ENCODE results near the gene TPM4.
"Not testable (repeated sequence)": the region's sequence is repeated elsewhere in the genome, so short reads cannot be mapped to it uniquely, and the experiment has no call there.

The TPM4 gene

GRCh38 chr19:16076154-16076957, at the start of gene TPM4:
TPM4 (plus strand) TSS chr19:16076495; CDS start chr19:16076566, 71 bp downstream.
- peak; percentile 62 for DNase-seq

- no peak for DNase-seq
Observed at GRCh38 chr19:16026756-16027155, 49.5 kb upstream of the TPM4 start.

- no peak for DNase-seq
Observed at GRCh38 chr19:16027528-16027927, 48.8 kb upstream of the TPM4 start.

DNA sequence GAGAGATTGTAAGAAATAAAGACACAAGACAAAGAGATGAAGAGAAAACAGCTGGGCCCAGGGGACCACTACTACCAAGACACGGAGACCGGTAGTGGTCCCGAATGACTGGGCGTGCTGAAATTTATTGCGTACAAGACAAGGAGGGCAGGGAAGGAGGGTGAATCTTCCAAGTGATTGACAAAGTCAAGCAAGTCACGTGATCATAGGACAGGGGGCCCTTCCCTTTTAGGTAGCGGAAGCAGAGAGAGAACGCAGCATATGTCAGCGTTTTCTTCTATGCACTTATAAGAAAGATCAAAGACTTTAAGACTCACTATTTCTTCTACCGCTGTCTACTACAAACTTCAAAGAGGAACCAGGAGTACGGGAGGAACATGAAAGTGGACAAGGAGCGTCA, 46.1 kb upstream of the TPM4 start:
- DNase-seq = not testable (repeated sequence)

DNA sequence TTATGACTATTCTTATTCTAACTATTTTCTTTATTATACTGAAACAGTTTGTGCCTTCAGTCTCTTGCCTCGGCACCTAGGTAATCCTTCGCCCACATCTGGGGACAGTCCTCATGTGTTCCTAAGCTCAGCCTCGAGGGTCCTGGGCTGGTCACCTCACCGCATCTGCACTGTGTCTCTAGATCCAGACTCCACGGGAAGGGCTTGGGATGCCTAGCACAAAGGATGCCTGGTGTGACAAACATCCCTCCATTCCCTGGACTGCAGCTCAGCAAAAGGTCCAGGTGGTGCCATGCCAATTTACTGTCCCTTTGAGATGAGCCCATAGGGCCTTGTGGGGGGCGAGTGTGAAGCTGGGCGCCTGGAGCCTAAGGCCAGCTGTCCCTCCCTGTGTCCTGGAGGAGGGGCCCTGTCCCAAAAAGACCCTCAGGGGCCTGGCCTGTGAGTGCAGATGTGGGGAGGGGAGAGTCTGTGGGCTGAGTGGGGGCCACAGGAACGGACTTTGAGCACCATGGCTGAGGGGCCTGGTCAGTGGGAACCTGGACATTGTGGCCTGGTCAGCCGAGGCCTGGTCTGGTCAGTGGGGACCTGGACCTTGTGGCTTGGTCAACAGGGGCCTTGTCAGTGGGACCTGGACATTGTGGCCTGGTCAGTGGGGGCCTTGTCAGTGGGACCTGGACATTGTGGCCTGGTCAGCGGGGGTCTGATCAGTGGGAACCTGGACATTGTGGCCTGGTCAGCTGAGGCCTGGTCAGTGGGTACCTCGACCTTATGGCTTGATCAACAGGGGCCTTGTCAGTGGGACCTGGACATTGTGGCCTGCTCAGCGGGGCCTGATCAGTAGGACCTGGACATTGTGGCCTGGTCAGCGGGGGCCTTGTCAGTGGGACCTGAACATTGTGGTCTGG, 45.1 kb upstream of the TPM4 start:
- DNase-seq = no peak

GRCh38 chr19:16031872-16032200, 44.5 kb upstream of the TPM4 start:
- DNase-seq = no peak

DNA sequence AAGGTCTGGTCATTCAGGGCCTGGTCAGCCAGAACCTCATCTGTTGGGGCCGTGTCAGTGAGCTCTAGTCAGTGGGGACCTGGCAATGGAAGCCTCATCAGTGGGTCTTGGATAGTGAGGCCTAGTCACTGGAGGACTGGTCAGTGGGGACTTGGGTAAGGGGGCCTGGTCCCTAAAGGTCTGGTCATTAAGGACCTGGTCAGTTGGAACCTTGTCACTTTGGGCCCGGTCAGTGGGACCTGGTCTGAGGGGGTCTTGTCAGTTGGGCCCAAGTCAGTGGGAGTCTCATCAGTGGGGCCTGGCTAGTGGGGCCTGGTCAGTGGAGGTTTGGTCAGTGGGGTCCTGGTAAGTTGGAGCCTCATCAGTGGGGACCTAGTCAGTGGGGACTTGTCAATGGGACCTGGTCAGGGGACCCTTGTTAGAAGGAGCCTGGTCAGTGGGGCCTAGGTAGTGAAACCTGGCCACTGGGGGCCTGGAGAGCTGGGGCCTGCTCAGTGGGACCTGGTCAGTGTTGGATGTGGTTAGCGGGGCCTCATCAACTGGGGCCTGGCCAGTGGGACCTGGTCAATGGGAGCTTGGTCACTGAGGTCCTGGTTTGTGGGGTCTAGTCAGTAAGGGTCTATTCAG, 43.7 kb upstream of the TPM4 start:
- no peak for DNase-seq

- DNase-seq = no peak
Observed at GRCh38 chr19:16033136-16033530, 43.2 kb upstream of the TPM4 start.

GRCh38 chr19:16033721-16034120, 42.6 kb upstream of the TPM4 start:
- DNase-seq = no peak

DNA sequence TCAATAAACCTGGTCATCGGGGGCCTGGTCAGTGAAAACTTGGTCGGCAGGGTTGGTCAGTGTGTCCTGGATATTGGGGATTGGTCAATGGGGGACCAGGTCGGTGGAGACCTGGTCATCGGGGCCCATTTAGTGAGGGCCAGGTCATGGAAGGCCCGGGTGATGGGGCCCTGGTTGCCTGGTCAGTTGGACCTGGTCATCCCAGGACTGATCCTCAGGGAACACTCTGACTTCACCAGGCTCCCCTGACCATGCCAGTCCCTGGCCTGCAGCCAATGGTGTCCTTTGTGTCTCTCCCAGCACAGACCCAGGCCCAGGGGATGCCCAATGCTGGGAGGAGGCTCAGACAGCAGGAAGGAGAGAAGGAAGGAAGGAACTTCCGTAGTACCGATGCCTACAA, 42.1 kb upstream of the TPM4 start:
- no peak for DNase-seq

DNA sequence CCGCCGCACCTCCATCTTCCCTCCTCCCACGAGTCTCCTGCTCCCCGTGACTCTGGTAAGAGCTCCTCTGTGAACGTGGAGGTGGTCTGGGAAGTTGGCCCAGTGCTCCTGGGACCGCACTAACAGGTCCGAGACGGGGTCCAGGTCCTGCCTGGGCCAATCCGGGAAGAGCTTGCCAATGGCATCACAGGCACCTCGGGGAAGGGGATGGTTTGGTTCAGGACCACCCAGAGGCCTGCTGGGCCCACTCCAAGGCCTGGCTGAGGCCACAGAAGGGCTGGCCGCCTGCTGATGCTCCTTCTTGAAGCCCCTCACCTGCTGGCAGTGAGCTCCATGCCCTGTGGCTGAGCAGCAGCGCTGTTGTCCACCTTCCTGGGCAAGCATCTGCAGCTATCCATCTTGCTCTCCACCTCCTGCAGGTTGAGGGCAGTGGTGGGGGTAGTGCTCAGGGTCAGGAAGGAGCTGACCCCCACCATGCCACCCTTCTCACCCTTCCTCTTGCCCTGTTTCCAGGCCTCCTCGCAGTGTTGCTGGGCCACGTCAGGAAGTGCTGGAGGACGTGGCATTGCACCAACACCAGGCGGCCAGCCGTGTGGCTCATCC, 41.2 kb upstream of the TPM4 start:
- no peak for DNase-seq

DNA sequence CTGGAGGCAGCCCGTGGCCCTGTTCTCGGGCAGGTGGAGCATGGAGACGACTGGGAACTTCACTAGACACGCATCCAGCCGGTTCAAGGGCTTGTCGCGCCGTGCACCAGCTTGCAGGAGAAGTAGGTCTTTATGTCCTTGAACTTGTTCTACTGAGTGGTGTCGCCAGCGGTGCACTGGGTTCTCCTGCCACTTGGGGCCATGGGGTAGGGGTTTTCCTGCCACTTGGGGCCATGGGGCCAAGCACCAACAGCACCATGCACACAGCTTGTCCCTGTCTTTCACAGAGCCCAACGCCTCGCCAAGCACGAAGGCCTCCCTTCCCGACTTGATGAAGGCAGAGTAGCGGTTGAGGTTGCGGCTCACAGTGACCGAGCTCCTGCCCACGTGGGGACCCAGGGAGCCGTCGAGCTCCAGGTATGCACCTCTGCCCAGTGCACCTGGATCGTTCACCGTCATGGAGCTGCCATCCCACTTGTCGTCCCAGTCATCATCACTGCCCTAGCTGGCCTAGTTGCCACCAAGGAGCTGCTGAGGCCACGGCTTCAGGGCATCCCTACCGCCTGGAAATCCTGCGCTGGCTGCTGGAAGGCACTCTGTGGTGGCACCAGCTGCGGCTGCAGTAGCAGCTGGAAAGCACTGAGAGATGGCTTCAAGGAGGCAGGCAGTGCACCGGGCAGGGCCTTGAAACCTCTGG, 40.5 kb upstream of the TPM4 start:
- no peak for DNase-seq

DNA sequence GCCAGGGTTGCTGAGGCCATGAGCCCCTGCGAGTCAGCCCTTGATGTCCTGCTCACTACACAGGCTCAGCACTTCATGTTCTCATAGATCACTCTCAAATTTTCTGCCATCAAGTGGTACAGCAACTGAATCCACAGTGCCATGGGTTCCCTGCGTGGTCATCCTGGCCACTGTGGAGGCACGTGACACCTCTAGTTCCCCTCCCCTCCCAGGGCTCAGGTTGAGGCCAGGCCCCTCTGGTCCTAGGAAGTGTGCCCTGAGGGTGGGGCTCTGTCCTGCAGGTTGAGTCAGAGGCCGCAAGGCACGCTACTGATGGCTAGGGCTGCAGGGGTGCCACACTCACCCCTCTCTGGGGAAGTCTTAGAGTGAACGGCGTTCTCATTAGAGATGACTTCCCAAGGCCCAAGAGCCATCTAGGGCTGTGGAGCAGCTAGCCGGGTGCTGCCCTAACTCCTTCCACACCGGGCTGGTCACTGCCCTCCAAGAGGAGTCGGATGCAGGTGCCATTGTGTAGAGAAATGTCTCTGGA, 39.8 kb upstream of the TPM4 start:
- DNase-seq = no peak

DNA sequence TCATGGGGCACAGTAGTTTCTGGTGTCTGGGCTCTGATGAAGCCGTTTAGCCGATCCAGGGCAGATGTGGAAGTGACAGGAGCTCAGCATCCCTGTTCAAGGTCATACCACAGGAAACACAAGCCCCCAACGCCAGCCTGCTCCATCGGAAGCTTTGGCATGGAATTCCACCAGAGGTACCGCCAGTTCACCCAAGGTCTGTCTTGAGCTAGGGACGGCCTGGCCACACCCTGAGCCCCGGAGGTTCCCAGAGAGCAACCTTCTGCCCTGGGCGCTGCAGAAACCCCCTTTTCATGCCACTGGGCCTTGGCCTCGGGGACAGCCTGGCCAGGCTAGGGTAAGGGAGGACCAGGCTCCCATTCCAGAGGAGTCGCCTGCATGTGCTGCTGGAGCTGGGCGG, 39.4 kb upstream of the TPM4 start:
- DNase-seq = no peak

DNA sequence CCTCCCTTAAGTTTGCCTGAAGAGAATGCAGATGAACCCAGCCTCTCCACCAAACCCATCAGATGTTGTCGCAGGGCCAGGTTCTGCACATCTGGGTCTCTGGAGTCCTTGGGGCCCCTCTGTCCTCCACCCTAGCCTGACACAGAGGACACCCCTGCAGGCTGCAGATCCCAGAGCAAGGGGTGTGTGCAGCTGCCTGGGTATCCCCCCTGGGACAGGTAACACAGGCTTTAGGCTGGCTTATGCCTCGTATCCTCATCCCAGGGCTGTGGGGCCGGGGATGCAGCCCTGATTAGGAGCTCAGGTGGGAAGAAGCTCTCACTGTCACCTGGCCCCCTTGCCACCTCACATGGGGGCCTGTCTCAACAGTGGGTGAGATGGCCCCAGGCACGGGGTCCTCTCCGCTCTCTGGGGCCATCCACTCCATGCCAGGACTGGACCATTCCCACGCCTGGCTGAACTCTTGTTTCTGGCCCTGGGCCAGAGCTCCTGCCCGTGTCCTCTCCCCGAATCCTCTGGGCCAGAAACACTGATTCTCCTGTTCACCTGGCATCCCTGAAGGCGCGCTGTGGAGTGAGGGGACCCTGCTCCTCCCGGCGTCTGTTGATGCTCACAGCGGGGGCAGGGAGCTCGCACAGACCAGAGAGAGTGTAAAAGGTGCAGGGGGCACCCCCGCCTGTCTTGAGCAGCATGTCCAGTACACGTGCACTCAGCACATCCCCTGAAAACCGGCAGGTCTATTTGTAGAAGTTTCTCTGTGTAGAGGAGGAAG, 38.7 kb upstream of the TPM4 start:
- no peak for DNase-seq

DNA sequence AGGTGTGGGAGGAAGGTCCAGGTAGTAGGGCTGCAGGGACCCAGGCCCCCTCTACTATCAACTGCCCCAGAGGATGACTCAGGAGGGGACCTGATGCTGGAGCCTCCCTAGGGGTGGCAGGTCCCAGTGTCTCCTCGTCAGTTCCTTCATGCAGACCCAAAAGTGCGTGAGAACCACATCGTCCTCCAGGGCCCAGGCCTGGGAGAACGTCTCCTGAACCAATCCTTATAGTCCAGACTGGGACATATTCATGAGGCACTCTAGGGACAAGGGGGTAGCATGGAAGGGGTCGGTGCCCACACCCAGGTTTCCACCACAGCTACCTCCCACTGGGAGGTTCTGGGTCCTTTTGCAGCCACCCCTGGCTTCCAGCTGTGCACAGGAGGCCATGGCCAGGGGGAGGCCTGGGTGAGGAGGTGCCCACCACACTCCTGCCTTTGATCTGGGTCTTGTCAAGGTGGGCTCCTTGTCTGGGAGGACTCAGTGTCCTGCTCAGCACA, 38.0 kb upstream of the TPM4 start:
- DNase-seq = no peak

DNA sequence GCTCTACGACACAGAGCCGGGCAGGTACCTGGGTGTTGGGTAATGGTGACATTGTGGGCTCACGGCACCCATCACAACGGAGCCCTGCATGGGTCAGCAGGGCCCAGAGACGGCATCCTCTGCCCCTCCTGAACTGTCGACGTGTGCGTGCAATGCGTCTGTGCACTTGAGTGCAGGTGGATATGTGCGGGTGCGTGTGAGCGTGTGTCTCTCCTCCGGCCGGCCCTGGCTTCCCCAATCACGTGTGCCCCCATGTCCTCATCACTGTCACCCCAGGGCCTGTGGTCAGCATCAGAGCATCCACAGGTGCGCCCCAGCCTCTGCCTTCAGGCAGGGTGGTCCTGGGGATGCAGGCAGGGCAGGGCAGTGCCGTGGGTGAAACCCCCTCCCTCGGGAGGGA, 37.2 kb upstream of the TPM4 start:
- no peak for DNase-seq

GRCh38 chr19:16039545-16039944, 36.8 kb upstream of the TPM4 start:
- no peak for DNase-seq

GRCh38 chr19:16040642-16041041, 35.7 kb upstream of the TPM4 start:
- no peak for DNase-seq

DNA sequence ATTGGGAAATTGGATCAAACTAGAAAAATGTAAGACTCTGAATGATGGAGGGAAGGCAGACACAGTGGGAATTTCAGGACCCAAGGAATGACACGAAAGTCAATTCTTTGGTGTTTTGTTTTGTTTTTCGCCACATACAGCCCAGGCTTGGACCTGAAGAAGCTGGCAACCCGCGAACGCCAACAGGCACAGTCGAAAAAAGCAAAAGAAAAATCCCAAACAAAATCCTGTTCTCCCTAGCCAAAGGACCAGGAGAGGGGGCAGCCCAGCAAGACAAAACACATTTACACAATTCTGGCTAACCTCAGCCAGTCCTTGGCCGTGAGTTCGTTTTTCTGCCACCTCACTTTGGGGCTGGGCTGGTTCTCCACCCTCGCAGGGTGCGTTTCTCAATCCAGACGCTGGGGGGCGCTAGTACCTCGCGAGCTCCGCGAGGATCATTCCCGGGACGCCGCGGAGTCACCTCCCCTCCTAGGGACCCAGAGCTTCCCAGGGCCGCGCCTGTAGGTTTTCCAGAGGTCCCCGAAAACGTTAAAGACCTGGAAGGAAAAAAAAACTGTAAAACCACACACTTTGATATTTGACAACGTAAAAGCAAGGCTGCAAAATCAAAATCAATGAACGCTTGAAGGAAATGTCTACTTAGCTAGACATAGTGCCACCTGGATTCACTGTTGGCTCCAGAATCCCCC, 34.9 kb upstream of the TPM4 start:
- no peak for DNase-seq

- DNase-seq = no peak
Observed at GRCh38 chr19:16041991-16042386, 34.3 kb upstream of the TPM4 start.
